Measurements from ENCODE around the gene PPM1B.

DNA sequence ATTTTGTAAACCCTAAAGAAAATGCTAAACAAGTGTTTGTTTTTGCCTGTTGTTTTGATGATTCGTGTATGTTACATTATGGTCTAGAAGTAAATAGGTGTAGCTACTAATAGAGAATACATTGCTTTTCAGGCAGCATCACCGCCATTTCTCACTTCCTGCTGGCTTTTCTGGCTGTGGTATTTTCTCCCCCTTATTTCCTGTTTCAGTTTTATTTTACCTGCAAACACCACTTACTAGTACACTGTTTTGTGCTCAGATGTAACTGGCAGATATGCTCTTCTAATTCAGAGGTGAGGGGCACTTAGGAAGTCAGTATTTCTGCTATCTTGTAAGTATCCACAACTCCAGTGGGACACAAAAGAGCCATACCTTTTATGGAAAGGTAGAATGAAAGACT is 68.5 kb downstream of the PPM1B start:
- TF ChIP-seq, protein P1, sequence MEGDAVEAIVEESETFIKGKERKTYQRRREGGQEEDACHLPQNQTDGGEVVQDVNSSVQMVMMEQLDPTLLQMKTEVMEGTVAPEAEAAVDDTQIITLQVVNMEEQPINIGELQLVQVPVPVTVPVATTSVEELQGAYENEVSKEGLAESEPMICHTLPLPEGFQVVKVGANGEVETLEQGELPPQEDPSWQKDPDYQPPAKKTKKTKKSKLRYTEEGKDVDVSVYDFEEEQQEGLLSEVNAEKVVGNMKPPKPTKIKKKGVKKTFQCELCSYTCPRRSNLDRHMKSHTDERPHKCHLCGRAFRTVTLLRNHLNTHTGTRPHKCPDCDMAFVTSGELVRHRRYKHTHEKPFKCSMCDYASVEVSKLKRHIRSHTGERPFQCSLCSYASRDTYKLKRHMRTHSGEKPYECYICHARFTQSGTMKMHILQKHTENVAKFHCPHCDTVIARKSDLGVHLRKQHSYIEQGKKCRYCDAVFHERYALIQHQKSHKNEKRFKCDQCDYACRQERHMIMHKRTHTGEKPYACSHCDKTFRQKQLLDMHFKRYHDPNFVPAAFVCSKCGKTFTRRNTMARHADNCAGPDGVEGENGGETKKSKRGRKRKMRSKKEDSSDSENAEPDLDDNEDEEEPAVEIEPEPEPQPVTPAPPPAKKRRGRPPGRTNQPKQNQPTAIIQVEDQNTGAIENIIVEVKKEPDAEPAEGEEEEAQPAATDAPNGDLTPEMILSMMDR (IDR thresholded peaks at IDR 0.05), result no peak
- TF ChIP-seq POLR2A (IDR thresholded peaks at IDR 0.05), result no peak

All from thyroid gland (tissue), 4 donors.